Measurements from ENCODE around the gene LRATD1. TPM values are rescaled to one million over a fixed set of nuclear protein-coding genes. Genes with fewer than 3 reads are reported as not detected.

LRATD1 gene, protein sequence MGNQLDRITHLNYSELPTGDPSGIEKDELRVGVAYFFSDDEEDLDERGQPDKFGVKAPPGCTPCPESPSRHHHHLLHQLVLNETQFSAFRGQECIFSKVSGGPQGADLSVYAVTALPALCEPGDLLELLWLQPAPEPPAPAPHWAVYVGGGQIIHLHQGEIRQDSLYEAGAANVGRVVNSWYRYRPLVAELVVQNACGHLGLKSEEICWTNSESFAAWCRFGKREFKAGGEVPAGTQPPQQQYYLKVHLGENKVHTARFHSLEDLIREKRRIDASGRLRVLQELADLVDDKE
- 0.13 and 0.79 TPM in 2 replicates for total RNA-seq

DNA sequence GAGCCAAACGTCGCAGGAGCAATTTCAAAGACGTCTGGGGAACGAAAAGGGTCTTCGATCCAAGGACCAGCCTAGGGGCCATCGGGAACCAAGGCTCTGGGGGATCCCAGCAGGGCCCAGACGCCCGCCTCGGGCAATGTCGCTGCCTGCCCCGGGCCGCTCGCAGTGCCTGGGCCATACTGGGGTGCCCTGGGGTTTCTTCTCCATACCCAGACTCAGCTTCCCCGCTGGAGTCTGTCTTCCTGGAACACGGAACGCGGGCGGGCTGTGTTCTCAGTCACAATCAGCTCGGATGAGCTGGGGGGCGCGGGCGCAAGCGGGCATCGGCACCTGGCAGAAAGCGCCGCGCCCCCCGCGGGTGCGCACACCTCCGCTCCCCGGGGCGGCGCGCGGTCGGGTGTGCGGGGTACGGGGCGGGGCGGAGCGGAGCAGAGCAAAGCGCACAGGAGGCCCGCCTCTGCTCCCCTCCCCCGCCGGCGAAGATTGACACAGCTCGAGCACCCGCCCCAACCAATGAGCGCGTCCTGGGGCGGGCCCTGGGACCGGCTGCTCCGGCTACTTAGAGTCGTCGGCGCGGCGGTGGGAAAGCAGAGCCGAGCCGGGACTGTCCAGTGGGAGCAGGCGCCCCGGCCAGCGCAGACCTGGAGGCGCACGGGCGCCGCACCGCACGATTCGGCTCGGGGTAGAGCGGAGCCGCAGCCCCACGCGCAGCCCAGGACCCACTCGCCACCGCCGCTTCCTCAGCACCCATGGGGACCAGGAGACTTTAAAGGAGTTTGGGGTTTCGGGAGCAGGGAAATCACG is at the start of gene LRATD1:
Gene LRATD1, plus strand, starts transcription at position 585 of the 804 bp plus-strand sequence. CDS start 1,263 bp downstream, outside the sequence.

